ENCODE results near the gene EHBP1.

- TF ChIP-seq CTCF (IDR thresholded peaks at IDR 0.05) = no peak
- TF ChIP-seq POLR2A (IDR thresholded peaks at IDR 0.05) = no peak
These were observed 169.4 kb downstream of the EHBP1 start for GRCh38 chr2:62874881-62875383.
